VCaP (cell line): ENCODE results near the gene SMIM41.

Experiments used
- H3K27ac ChIP-seq: fragments of 450-650 bp; 2 replicates; pipeline ENCODE4 v1.5.1; 2017
- CTCF ChIP-seq: fragments of 450-650 bp; conservative IDR thresholded peaks from 2 replicates; pipeline ENCODE4 v1.5.1; 2017; ENCODE audit warnings: mild to moderate bottlenecking, moderate library complexity

SMIM41 gene

GRCh38 chr12:52081263-52081733, 1.8 kb downstream of the SMIM41 start:
- H3K27ac ChIP-seq, result 0 out of 2 replicates have a peak overlapping the region, but pooled peaks have one; percentile 1
- no peak for TF ChIP-seq CTCF

- TF ChIP-seq CTCF, result no peak
- peak overlapping the region; percentile 95; the same call in 1 of the 2 replicates for H3K27ac ChIP-seq
These were observed 2.6 kb downstream of the SMIM41 start for GRCh38 chr12:52082026-52082668.

- H3K27ac ChIP-seq, result peak overlapping the region; percentile 95
- TF ChIP-seq CTCF, result no peak
These were observed 3.1 kb downstream of the SMIM41 start for GRCh38 chr12:52082669-52082987.

- H3K27ac ChIP-seq, result peak overlapping the region; percentile 95
- TF ChIP-seq CTCF, result peak; percentile 99
These were observed 3.6 kb downstream of the SMIM41 start for GRCh38 chr12:52082988-52083637.

- TF ChIP-seq CTCF, result no peak; the same call in 1 of the 2 replicates
- H3K27ac ChIP-seq, result peak overlapping the region; percentile 95
These were observed 4.1 kb downstream of the SMIM41 start for GRCh38 chr12:52083638-52083996.

- H3K27ac ChIP-seq, result peak overlapping the region; percentile 95
- no peak for TF ChIP-seq CTCF
These were observed 5.2 kb downstream of the SMIM41 start for GRCh38 chr12:52084491-52085231.

- TF ChIP-seq CTCF, result no peak
- peak overlapping the region; percentile 95 for H3K27ac ChIP-seq
These were observed 6.2 kb downstream of the SMIM41 start for GRCh38 chr12:52085682-52086180.
